Fibroblast of mammary gland (primary cell): ENCODE data around the gene PPP1R2B.
"Not testable (repeated sequence)": the region's sequence is repeated elsewhere in the genome, so short reads cannot be mapped to it uniquely, and the experiment has no call there.

ENCODE experiments used
- DNase-seq: peaks from one replicate; pipeline ENCODE4 v3.0.0-alpha.2; 2010; ENCODE audit warnings: low read depth
- H3K4me3 ChIP-seq: 2 replicates; pipeline ENCODE4 v1.5.1; 2011; ENCODE audit warnings: low read depth, mild to moderate bottlenecking, low read length, moderate library complexity; ENCODE audit not compliant: control insufficient read depth
- CTCF ChIP-seq: conservative IDR thresholded peaks from 2 replicates; pipeline ENCODE4 v1.5.1; 2011; ENCODE audit warnings: low read depth, low read length, inconsistent platforms; ENCODE audit not compliant: control insufficient read depth, insufficient read depth

The PPP1R2B gene

GRCh38 chr5:156835905-156836304 is 14.2 kb upstream of the PPP1R2B start:
- no peak overlapping the region for H3K4me3 ChIP-seq
- no peak for DNase-seq
- TF ChIP-seq CTCF = no peak

- H3K4me3 ChIP-seq = no peak overlapping the region
- no peak for TF ChIP-seq CTCF
- DNase-seq = no peak
Observed at GRCh38 chr5:156836846-156837245, 13.2 kb upstream of the PPP1R2B start.

- H3K4me3 ChIP-seq = no peak overlapping the region
- TF ChIP-seq CTCF = no peak
- no peak for DNase-seq
Observed at GRCh38 chr5:156838961-156839360, 11.1 kb upstream of the PPP1R2B start.

- no peak for TF ChIP-seq CTCF
- H3K4me3 ChIP-seq = no peak overlapping the region
- DNase-seq = no peak
Observed at GRCh38 chr5:156841737-156842136, 8.4 kb upstream of the PPP1R2B start.

- H3K4me3 ChIP-seq = no peak overlapping the region
- DNase-seq = no peak
- TF ChIP-seq CTCF = no peak
Observed at GRCh38 chr5:156846914-156847313, 3.2 kb upstream of the PPP1R2B start.

- not testable (repeated sequence) for H3K4me3 ChIP-seq, DNase-seq
Observed at GRCh38 chr5:156848447-156848846, 1.6 kb upstream of the PPP1R2B start.

- no peak overlapping the region for H3K4me3 ChIP-seq
- no peak for DNase-seq
- no peak for TF ChIP-seq CTCF
Observed at GRCh38 chr5:156851880-156852279, 1.8 kb downstream of the PPP1R2B start.

GRCh38 chr5:156853055-156853454 is 3.0 kb downstream of the PPP1R2B start:
- H3K4me3 ChIP-seq, DNase-seq: not testable (repeated sequence)
